ENCODE data around the gene HTRA1.

Gene HTRA1

GRCh38 chr10:122435212-122435827 lies 26.0 kb upstream of the HTRA1 start:
- no peak for ATAC-seq (replicated peaks; ENCODE audit: extremely low read depth, poor library complexity, severe bottlenecking)
- DNase-seq (ENCODE audit: low spot score in 2 of 2): no peak
- H3K36me3 Mint-ChIP-seq (ENCODE audit: insufficient read depth): peaks cover 10% of the 10 kb centered on the region
- peaks cover 6% of the 10 kb centered on the region for H3K4me1 Mint-ChIP-seq
- H3K9me3 Mint-ChIP-seq: no peaks in the 10 kb centered on the region
- no peak overlapping the region for H3K4me3 Mint-ChIP-seq
- no peak overlapping the region for H3K27ac Mint-ChIP-seq (ENCODE audit: low read depth)
- H3K27me3 Mint-ChIP-seq: no peaks in the 10 kb centered on the region

- H3K9me3 Mint-ChIP-seq: no peaks in the 10 kb centered on the region
- DNase-seq (ENCODE audit: low spot score in 2 of 2) (no peak), ATAC-seq (replicated peaks; ENCODE audit: extremely low read depth, poor library complexity, severe bottlenecking) (no peak)
- H3K4me3 Mint-ChIP-seq: no peak overlapping the region
- no peaks in the 10 kb centered on the region for H3K27me3 Mint-ChIP-seq
- no peaks in the 10 kb centered on the region for H3K36me3 Mint-ChIP-seq (ENCODE audit: insufficient read depth)
- no peaks in the 10 kb centered on the region for H3K4me1 Mint-ChIP-seq
- H3K27ac Mint-ChIP-seq (ENCODE audit: low read depth): no peak overlapping the region
Observed at GRCh38 chr10:122441961-122442360, 19.4 kb upstream of the HTRA1 start.

GRCh38 chr10:122445469-122445868 lies 15.9 kb upstream of the HTRA1 start:
- Mint-ChIP-seq H3K27ac (ENCODE audit: low read depth) (no peak overlapping the region), H3K9me3 (no peaks in the 10 kb centered on the region), H3K4me1 (no peaks in the 10 kb centered on the region), H3K4me3 (no peak overlapping the region), H3K36me3 (ENCODE audit: insufficient read depth) (no peaks in the 10 kb centered on the region), H3K27me3 (peaks cover 20% of the 10 kb centered on the region)
- no peak for ATAC-seq (replicated peaks; ENCODE audit: extremely low read depth, poor library complexity, severe bottlenecking)
- no peak for DNase-seq (ENCODE audit: low spot score in 2 of 2)

- no peak overlapping the region for H3K4me3 Mint-ChIP-seq
- no peak for ATAC-seq (replicated peaks; ENCODE audit: extremely low read depth, poor library complexity, severe bottlenecking)
- H3K9me3 Mint-ChIP-seq: no peaks in the 10 kb centered on the region
Observed at GRCh38 chr10:122445904-122446303, 15.4 kb upstream of the HTRA1 start.

DNA sequence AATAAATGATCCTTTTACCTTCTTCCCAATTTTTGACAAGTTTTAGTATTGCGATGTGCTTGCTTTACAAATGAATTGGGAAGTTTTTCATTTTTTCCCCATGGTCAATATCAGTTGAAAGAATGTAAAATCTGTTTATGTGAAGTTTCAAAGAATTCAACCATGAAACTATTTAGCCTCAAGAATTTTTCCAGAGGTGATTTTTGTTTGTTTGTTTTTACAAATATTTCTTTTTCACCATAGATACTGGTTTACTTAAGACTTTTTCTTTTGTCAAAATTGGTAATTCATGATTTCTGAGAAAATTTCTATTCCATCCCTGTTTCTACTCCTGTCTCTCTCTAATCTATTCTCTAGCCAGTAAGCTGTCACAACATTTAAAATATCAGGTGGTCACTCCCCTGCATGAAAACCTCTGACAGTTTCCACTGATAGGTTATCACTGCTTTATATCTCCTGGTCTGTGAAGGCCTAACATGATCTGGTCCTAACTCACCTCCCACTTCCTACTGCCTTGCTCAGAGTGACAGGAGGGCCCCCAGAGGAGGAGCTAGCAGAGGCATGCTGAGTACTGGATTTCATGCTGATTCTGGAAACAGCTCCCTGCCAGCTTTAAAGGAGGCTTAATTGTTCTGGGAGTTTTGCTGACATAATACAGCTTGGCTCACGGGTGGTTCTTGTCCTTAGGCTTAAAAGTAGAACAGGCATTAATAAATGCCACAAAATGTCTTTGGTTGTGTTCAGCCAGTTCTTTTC lies 14.5 kb upstream of the HTRA1 start:
- no peak overlapping the region for H3K4me3 Mint-ChIP-seq
- DNase-seq (ENCODE audit: low spot score in 2 of 2): no peak
- no peaks in the 10 kb centered on the region for H3K4me1 Mint-ChIP-seq
- no peak for ATAC-seq (replicated peaks; ENCODE audit: extremely low read depth, poor library complexity, severe bottlenecking)
- H3K27ac Mint-ChIP-seq (ENCODE audit: low read depth): no peak overlapping the region
- no peaks in the 10 kb centered on the region for H3K36me3 Mint-ChIP-seq (ENCODE audit: insufficient read depth)
- H3K9me3 Mint-ChIP-seq: no peaks in the 10 kb centered on the region
- peaks cover 29% of the 10 kb centered on the region for H3K27me3 Mint-ChIP-seq

More at GRCh38 chr10:122445904-122446303, 15.4 kb upstream of the HTRA1 start:
- Mint-ChIP-seq H3K4me1 (no peaks in the 10 kb centered on the region), H3K27ac (ENCODE audit: low read depth) (no peak overlapping the region), H3K27me3 (peaks cover 25% of the 10 kb centered on the region), H3K36me3 (ENCODE audit: insufficient read depth) (no peaks in the 10 kb centered on the region)
- no peak for DNase-seq (ENCODE audit: low spot score in 2 of 2)

GRCh38 chr10:122448600-122448999 lies 12.8 kb upstream of the HTRA1 start:
- Mint-ChIP-seq H3K9me3 (no peaks in the 10 kb centered on the region), H3K27ac (ENCODE audit: low read depth) (no peak overlapping the region), H3K4me1 (no peaks in the 10 kb centered on the region), H3K4me3 (no peak overlapping the region), H3K27me3 (peaks cover 38% of the 10 kb centered on the region), H3K36me3 (ENCODE audit: insufficient read depth) (no peaks in the 10 kb centered on the region)
- DNase-seq (ENCODE audit: low spot score in 2 of 2) (no peak), ATAC-seq (replicated peaks; ENCODE audit: extremely low read depth, poor library complexity, severe bottlenecking) (no peak)

GRCh38 chr10:122449153-122449552 lies 12.2 kb upstream of the HTRA1 start:
- H3K4me3 Mint-ChIP-seq: no peak overlapping the region
- no peak for ATAC-seq (replicated peaks; ENCODE audit: extremely low read depth, poor library complexity, severe bottlenecking)

GRCh38 chr10:122450353-122450990 lies 10.9 kb upstream of the HTRA1 start:
- Mint-ChIP-seq H3K4me1 (no peaks in the 10 kb centered on the region), H3K27me3 (peaks cover 48% of the 10 kb centered on the region), H3K9me3 (no peaks in the 10 kb centered on the region), H3K36me3 (ENCODE audit: insufficient read depth) (no peaks in the 10 kb centered on the region), H3K27ac (ENCODE audit: low read depth) (no peak overlapping the region), H3K4me3 (no peak overlapping the region)
- DNase-seq (ENCODE audit: low spot score in 2 of 2): no peak
- ATAC-seq (replicated peaks; ENCODE audit: extremely low read depth, poor library complexity, severe bottlenecking): no peak

More at GRCh38 chr10:122449153-122449552, 12.2 kb upstream of the HTRA1 start:
- Mint-ChIP-seq H3K27me3 (peaks cover 40% of the 10 kb centered on the region), H3K36me3 (ENCODE audit: insufficient read depth) (no peaks in the 10 kb centered on the region), H3K4me1 (no peaks in the 10 kb centered on the region), H3K9me3 (no peaks in the 10 kb centered on the region), H3K27ac (ENCODE audit: low read depth) (no peak overlapping the region)
- DNase-seq (ENCODE audit: low spot score in 2 of 2): no peak

DNA sequence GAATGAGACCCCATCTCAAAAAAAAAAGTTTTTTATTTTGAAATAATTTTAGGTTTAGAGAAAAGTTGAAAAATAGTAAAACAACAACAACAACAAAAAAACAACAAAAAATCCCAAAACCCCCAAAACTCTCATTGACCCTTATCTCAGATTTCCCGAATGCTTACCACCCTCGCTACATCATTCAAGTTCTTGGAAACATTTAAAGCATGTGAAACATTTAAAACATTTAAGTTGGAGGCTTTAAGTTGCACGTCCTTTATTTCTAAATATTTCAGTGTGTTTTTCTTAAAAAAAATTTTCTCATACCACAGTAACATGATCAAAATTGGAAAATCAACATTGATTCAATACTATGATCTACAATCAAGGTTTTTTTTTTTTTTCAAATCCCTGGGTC lies 7.3 kb upstream of the HTRA1 start:
- DNase-seq (ENCODE audit: low spot score in 2 of 2) (no peak), ATAC-seq (replicated peaks; ENCODE audit: extremely low read depth, poor library complexity, severe bottlenecking) (no peak)
- H3K9me3 Mint-ChIP-seq: no peaks in the 10 kb centered on the region
- no peak overlapping the region for H3K27ac Mint-ChIP-seq (ENCODE audit: low read depth)
- peaks cover 68% of the 10 kb centered on the region for H3K27me3 Mint-ChIP-seq
- no peaks in the 10 kb centered on the region for H3K4me1 Mint-ChIP-seq
- H3K4me3 Mint-ChIP-seq: no peak overlapping the region
- no peaks in the 10 kb centered on the region for H3K36me3 Mint-ChIP-seq (ENCODE audit: insufficient read depth)

DNA sequence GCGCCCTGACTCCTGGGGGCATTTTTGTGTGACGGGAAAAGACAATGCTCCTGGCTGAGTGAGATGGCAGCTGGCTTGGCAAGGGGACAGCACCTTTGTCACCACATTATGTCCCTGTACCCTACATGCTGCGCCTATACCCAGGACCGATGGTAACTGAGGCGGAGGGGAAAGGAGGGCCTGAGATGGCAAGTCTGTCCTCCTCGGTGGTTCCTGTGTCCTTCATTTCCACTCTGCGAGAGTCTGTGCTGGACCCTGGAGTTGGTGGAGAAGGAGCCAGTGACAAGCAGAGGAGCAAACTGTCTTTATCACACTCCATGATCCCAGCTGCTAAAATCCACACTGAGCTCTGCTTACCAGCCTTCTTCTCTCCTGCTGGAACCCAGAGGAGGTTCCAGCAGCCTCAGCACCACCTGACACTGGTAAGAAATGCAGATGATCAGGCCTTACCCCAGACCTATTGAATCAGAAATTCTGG lies 6.7 kb upstream of the HTRA1 start, which contains the start of gene ARMS2:
ARMS2 (plus strand) TSS at position 51 of the 478 bp plus-strand sequence; CDS start at position 126, 75 bp downstream.
- peaks cover 68% of the 10 kb centered on the region for H3K27me3 Mint-ChIP-seq
- H3K4me1 Mint-ChIP-seq: peaks cover 4% of the 10 kb centered on the region
- H3K9me3 Mint-ChIP-seq: no peaks in the 10 kb centered on the region
- H3K4me3 Mint-ChIP-seq: no peak within 1 kb of the TSS
- ATAC-seq (replicated peaks; ENCODE audit: extremely low read depth, poor library complexity, severe bottlenecking) (no peak), DNase-seq (ENCODE audit: low spot score in 2 of 2) (no peak)
- H3K27ac Mint-ChIP-seq (ENCODE audit: low read depth): no peak within 1 kb of the TSS
- no peaks in the 10 kb centered on the region for H3K36me3 Mint-ChIP-seq (ENCODE audit: insufficient read depth)

DNA sequence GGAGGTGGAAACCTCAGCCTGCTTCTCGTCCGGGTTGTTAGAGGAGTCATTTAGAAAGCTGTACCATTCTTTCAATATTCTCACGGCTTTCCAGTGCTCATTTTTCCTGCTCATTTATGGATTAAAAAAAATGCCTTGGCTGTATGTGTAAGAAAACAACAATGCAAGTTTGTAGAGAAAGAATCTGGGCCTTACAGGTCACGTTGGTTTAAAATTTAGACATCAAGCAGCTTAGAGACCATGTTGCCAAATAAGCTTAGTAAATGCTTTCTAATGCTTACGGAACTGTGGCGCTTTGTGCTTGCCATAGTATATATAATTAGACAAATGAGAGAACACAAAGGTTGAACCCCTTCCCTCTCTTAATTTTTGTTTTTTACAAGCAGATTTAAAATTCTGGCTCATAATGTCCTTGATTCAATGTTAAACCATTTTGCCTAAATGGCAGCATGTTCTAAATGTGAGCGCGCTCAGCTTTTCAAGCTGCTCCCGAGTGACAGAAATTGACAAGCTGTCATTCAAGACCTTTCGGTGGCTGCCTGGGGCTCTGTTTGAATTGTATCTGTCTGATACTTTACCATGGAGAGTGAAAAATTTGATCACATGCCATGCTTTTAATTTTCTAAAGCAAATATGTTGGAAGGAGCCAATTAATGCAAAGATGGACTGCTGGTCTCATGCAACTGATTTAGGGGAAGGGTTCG lies 5.8 kb upstream of the HTRA1 start:
- H3K36me3 Mint-ChIP-seq (ENCODE audit: insufficient read depth): no peaks in the 10 kb centered on the region
- H3K27ac Mint-ChIP-seq (ENCODE audit: low read depth): no peak overlapping the region
- H3K9me3 Mint-ChIP-seq: no peaks in the 10 kb centered on the region
- DNase-seq (ENCODE audit: low spot score in 2 of 2): no peak
- no peak for ATAC-seq (replicated peaks; ENCODE audit: extremely low read depth, poor library complexity, severe bottlenecking)
- peaks cover 68% of the 10 kb centered on the region for H3K27me3 Mint-ChIP-seq
- peaks cover 4% of the 10 kb centered on the region for H3K4me1 Mint-ChIP-seq
- H3K4me3 Mint-ChIP-seq: no peak overlapping the region

DNA sequence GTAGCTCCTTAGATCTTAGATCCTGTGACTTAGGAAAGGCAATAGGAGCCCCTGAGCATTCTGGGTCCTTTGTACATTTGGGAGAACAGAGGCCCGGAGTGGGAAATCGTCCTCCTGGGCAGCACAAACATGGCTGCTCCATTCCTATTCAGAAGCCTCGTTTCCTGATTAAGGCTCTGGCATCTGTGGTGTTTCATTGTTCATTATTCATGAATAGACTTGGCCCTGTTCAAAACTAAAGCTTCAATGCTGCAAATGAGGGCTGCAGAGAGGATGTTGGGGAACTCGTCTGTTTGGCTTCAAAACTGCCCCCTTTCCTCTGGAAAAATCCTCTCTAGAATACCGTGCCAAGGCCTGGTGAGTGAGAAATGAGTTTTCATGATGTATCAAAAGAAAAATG lies 3.4 kb upstream of the HTRA1 start:
- H3K27me3 Mint-ChIP-seq: peaks cover 62% of the 10 kb centered on the region
- H3K36me3 Mint-ChIP-seq (ENCODE audit: insufficient read depth): no peaks in the 10 kb centered on the region
- no peaks in the 10 kb centered on the region for H3K9me3 Mint-ChIP-seq
- no peak overlapping the region for H3K4me3 Mint-ChIP-seq
- no peak overlapping the region for H3K27ac Mint-ChIP-seq (ENCODE audit: low read depth)
- ATAC-seq (replicated peaks; ENCODE audit: extremely low read depth, poor library complexity, severe bottlenecking) (no peak), DNase-seq (ENCODE audit: low spot score in 2 of 2) (no peak)
- H3K4me1 Mint-ChIP-seq: peaks cover 10% of the 10 kb centered on the region
